GDM1 (cell line): ENCODE measurements around the gene HRH2.
"Not testable (repeated sequence)": the region's sequence is repeated elsewhere in the genome, so short reads cannot be mapped to it uniquely, and the experiment has no call there.

Experiments
- DNase-seq: peaks from one replicate; lab custom pipeline; 2025; lab: John Stamatoyannopoulos, UW

HRH2 gene

DNA sequence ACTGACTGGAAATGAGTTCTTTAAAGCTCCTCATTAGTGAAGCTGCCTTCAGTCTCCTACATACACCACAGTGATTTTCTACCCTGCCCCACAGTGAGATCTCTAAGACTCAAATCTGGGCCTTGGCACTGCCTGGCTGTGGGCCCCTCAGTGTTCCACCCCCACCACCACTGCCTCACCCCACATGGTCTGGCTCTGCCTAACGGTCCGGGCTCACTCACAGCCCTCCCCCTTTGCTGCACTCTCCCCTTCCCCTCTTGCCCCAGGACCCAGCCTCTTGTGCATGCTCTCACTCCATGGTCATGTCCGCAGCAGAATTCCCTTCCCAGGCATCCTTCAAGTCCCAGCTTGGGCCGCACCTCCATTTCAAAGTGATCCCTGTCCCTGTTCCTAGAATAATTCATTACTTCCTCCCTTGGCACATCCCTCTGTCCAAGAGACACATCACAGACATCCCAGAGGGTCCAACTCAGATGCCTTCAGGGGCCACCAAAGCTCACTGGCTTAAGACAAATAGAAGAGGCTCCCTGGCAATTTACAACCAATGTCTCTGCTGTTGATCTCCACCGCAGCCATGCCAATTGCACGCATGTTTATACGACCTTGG, 56.7 kb downstream of the HRH2 start:
- DNase-seq = no peak

DNA sequence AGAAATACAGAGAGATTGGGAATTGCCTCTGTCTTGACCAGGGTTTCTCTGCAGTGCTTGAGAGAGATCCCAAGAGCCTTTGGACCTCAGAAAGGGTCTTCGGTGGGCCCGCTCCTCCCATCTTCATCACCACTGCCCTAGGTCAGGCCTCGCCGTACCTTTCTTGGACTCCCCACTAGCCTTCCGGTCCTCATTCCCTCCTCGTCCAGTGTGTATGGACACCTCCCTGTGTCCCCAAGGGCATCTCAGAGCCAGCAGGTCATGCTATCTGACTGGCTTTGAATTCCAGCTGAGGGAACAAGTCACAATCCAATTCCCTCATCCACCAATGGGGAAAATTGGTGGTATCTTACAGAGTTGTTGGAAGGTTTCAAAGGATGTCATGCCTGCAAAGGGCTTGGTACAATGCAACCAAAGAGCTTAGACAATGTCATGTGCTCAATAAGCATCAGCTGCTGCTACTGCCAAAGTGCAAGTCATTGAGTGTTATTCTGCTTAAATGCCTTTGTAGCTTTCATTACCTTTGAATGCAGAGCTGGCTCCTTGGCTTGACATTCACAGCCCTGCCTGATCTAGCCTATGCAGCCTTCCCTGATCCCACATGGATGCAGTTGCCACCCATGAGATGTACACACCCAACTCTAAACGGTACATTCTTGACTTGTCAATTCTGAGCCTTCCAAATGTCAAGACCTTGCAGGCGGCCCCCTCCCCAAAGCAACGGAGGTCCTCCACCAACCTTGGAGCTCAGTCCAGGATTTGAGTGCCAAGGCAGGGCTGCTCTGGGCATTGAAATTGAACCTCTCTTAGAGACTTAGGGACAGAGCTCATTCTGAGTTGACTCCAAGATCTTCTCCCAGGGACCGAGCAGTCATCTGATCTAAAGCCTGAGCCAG, 58.0 kb downstream of the HRH2 start:
- DNase-seq = no peak

DNA sequence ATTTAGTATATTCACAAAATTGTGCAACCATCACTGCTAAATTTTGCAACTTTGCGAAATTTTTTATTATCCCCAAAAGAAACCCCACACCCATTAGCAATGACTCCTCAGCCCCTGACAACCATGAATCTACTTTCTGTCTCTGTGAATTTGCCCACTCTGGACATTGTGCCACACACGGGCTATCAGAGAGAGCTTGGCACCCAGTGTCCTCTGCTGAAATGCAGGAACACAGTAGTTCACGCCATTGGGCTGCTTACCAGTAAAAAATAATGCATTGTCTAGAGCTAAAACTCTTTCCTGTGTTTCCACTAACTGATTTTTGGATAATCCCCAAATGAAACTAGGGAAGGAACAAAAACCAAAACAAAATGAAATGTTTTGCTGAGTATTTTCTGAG, 60.0 kb downstream of the HRH2 start:
- DNase-seq = no peak

DNA sequence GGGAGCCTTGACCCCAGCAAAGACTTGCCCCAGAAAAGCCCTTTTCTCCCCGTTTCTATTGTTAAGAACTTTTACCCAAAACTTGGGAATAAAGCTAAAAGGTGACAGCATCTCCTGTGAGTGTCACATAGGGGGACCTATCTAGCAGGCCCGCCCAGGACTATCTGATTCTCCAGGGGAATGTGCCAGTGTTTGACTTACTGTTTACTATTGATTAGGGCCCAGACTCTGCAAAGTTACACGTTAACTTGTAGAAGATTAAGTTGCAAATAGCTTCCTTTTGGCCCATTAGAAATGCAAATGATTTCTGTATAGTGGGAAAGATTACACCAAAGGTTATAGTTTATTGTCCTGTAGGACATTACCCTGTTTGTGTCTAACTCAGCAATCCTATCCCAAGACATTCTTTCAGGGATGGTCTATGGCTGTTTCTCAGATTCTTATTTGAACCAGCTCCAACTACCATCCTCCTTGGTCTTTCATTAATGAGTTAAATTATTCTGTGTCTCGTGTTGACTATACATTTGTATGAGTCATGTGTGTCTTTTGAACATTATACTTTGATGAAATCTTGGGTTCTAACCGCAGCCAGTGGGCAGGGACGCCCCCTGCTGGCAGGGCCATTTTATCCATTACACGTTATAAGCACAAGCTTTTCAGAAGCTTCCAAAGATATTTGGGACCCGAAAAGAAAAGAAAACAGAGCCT, 60.7 kb downstream of the HRH2 start:
- DNase-seq = peak; percentile 45

DNA sequence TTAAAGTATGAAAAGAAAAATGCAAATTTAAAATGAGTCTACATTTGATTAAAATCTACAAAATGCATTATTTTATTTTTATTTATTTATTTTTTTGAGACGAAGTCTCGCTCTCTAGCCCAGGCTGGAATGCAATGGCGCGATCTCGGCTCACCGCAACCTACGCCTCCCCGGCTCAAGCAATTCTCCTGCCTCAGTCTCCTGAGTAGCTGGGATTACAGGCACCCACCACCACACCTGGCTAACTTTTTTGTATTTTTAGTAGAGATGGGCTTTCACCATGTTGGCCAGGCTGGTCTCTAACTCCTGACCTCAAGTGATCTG, 61.2 kb downstream of the HRH2 start:
- not testable (repeated sequence) for DNase-seq

DNA sequence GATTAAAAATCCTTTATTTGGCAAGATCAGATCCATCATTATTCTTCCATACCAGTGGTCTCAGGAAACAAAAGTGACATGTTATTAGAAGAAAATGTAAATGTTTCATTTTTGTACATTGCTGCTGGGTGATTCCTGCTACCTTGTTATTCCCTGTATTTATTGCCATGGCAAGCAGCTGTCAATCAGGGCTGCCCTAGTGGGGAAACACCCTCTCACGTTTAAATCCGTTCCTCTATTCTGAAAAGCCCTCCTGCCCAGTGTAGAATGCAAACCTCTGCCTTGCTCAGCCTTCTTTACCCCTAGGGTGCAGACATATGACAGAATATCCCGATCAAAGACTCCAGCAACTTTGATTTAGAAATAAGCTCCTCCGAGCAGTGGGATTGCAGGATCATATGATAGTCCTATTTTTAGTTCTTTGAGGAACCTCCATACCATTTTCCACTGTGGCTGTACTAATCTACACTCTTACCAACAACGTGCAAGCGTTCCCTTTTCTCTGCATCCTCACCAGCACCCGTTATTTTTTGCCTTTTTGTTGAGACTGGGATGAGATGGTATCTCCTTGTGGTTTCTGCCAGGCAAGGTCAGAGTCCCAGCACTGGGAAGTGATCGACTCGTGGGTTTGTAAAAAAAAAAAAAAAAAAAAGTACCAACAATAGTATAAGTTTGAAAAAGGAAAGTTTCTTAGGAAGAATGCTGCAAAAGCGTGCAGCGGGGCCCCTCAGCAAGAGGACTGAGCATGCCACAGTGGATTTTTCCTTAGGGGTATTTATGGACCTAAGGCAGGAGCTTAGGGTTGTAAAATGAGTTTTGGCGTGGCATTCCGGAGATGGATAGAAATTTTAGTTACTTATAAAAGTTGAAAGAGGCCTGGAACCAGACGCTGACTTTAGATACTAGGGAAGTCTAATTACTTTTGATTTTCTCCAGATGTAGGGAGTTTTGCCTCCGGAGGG, 66.7 kb downstream of the HRH2 start:
- DNase-seq = no peak

DNA sequence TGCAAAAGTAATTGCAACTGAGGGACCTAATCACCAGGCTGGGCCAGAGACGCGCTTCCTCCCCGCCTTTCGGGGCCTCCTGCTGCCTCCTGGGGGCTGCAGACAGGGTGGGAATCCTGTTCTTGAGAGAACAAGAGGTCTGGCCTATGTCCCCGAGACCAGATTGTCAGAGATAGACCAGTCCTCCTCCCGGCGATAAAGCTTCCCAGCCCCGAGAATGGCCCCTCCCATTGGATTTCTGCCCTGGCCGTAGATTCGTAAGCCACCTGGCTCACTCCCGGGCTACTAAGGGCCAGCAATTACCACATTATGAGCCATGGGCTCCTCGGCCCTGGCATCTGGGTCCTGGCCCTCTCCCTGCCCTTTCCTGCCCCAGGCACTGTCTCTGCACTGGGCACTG, 70.4 kb downstream of the HRH2 start:
- no peak for DNase-seq

DNA sequence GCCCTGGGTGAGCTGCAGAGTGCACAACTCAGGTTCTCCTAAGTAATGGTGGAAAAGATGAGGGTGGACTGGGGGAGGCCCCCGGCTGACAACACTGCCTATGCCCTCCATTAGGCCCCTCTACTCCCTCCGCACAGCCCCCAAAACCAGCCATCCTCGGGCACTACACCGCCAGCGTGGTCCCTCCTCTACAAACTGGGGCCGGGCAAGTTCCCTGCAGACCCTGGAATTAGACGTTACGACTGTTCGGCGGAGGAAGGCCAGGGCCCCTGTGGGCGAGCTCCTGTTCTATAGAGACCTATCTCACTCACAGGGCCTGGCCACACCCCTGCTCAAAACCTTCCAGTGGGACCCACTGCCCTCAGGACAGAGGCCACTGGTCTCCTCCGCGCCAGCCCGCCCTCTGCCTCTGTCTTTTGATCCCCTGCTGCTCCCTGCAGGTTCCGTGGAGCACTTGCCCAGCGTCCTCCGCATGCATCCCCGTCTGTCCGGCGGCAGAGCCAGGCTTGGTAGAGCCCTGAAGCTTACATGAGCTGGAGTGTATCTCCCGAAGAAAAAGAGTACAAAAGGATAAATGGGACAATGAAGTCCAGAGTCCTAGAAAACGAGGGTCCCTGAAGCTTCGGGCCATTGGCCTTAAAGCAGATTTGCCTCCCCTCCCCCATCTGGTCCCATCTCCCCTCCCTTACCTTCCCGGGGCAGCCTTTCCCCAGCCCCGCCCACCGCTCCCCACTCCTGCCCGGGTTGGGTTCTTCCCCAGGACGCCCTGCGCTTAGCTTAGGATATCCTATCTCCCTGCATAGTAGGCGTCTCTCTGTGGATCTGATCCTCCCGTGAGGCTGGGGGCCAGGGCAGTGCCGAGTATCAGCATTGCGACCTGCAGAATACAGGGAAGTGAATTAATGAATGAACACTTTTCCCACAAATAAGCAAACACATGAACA, 71.3 kb downstream of the HRH2 start:
- no peak for DNase-seq

DNA sequence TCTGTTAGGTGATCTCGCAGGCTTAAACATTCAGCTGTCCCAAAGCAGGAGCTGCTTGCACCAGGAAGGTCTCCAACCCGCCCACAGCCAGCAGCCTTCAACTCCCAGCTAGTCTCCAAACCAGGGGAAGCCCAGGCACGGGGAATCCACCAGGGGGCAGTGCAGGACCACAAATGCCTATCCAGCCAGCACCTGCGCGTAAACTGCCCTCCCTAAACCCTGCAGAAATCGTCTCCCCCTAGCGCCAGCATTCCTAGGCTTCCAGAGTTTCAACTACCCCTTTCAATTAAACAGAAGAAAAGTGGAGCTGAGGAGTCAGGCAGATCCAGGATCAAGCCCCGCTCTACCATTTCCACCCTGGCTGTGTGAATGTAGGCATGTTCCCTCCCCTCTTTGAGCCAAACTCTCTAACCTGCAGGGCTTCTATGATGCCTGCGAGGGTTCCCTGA, 72.0 kb downstream of the HRH2 start:
- DNase-seq = peak; percentile 59

DNA sequence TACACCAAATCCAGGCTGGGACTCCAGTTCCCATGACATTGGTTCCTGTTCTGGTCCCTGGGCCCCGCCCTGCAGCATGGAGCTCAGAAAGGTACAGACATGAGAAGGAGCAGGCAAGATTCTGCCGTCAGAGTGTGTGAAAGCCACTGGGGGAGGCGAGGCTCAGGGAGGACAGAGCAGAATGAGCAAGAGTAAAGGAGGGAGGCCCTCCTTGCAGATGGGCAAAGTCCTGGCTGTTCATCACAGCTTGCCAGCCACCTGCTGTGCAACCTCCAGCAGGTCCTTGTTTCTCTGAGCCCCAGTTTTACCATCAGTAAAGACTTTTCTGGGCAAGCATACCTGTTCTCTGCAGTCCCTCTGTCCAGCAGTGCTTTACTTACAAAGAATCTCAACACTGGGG, 73.3 kb downstream of the HRH2 start:
- DNase-seq = no peak

DNA sequence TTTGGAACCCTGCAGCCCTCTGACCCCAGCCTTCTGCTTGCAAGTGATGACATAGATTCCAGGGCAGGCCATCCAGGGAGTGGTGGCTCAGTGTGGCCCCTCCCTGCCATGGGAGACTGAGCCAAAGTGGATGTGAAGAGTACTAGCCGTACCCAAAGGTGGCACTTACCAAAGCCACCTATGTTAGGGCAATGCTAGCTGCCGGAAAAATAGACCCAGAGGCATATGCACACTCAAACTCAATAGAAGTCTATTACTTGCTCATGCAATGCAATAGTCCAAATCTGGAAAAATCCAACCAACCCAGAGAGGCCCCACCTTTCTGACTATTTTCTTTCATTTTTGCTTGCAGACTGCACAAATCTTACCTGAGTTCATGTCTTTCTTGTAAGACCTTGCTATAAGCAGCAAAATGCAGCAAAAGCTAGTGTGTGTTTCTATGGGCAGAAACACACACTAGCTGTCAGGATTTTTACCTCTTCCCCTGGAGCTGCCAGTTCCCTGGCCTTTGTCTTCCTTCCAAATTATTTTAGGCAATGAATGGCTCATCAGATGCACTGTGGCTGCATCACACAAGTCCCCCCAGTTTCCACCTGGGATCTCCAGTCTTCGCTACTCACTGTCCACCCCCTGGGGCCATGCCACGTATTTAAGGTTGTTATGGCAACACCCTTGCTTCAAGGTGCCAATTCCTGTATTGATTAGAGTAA, 74.0 kb downstream of the HRH2 start:
- DNase-seq = no peak

DNA sequence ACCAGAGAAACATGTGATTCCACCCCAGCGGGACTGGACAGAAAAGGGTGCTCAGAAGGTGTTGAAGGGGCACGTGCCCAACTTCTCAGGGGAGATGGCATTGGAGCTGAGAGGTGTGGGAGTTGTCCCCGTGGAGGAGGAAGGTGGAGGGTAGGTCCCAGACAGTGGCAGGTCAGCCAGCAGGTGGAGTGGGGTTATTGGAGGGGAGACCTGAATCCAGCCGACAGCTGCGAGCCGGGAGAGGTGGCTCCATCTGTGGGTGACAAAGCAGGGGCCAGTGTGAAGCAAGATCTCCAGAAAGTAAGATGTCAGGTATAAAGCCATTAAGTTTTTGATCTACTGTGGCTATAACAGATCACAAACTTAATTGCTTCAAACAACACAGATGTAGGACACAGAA, 75.1 kb downstream of the HRH2 start:
- DNase-seq = no peak

DNA sequence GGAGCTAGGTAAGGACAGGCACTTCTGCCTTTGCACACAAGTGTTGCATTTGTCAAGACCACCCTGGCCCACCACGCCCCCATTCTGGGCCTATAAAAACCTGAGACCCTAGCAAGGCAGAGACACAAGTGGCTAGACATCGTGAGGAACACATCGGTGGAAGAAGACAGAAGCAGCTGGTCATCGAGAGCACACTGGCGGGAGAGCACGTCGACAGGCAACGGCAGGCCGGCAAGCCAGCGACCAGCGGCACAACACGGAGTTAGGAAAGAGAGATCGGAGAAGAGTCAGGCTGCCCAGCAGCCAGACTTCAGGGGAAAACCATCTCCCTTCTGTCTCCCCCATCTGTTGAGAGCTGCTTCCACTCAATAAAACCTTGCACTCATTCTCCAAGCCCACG, 76.1 kb downstream of the HRH2 start:
- no peak for DNase-seq

DNA sequence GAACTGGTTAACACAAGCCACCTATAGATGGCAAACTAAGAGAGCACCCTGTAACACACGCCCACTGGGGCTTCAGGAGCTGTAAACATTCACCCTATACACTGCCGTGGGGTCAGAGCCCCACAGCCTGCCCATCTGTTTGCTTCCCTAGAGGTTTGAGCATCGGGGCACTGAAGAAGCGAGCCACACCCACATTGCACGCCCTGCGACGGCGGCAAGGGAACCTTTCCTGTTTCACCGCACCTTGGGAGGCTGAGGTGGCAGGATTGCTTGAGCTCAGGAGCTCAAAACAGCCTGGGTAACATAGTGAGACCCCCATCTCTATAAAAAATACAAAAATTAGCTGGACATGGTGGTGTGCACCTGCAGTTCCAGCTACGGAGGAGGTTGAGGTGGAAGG, 76.6 kb downstream of the HRH2 start:
- no peak for DNase-seq

DNA sequence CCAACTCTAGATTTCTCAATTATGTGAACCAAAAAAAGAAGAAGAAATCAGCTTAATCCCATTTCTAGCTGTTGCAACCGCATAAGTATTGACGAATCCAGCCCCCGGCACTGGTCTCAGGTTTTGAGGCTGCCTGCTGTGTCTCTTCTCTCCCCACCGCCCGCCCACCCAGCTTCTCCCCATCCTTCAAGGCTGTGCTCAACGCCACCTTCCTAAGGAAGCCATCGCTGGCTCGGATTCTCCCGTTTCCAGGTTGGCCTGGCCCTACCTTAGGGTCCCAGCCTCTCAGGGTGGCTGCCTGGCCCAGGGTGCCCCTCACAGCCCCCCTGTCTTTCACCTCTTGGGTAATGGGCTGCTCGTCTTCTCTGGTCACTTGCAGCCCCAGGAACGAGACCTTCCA, 77.8 kb downstream of the HRH2 start:
- DNase-seq = no peak

DNA sequence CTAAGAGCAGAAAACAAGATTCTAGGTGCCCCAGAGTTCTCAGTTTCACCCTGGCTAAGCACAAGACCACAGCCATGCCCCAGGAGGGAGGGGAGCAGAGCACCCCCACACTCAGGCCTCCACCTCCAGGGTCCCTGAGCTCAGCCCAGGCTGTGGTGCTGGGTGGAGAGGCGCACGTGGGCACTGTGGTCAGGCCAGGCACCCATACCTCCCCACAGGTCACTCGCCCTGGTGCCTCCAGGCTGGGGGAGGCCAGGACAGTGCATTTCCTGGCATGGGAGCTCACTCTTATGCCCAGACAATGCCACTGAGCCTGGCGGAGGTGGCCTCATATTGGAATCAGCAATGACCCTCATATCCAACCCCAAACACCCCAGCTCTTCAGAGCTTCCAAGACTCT, 78.8 kb downstream of the HRH2 start:
- DNase-seq = no peak

DNA sequence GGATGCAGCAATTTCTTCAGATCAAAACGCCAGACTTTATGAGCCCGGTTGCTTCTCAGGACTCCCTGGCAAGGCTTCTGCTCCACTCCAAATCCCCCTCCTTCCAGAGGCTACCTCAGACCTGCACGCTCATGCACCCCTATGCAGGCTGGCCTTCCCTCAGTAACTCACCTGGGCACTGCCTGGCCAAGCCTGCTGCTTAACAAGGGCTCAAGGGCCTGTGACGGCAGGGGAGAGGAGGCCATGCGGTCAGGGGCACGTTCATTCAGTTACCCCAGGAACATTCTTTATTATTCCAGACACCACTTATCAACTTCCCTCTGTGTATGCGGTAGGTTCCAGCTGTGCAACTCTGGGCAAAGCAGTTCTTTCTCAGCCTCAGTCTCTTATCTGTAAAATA, 79.6 kb downstream of the HRH2 start:
- DNase-seq = no peak

DNA sequence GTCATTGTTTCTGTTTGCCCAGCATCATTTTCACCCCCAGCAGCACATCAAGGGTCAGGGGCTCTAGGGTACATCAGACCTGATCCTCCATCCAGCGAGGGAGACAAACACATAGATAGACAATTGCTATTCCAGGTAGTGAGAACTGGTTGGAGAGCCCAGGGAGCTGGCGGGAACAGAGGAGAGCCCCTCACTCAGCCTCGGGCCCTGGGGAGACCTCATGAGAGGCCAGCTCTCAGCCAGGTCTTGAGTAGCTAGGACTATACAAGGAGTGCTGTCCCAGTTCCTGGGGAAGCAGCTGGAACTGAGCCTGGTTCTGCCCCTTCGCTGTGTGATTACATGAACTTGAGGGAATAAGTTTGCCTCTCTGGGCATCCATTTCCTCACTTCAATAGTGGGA, 80.3 kb downstream of the HRH2 start:
- no peak for DNase-seq

DNA sequence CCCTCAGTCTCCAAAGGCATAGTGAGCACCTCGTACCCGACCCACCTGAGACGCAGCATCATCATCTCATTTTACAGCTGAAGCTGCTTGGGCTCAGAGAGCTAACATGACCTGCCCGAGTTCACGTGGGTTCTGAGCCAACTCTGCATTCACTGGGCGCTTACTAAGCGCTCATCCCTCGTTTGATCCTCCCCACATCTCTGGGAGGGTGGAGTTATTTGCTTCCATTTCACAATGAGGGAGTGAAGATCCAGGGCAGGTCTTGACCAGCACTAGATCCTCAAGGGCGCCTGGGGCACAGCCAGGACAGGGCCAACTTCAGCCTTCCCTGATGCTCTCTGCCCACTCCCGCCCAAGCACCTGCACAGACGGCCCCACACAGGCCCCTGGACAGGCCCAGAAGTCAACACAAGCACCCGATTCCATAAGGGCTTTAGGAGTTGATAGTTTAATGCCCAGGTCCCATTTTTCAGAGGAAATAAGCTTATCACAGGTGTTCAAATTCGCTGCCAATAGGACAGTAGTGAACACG, 80.8 kb downstream of the HRH2 start:
- DNase-seq = no peak

DNA sequence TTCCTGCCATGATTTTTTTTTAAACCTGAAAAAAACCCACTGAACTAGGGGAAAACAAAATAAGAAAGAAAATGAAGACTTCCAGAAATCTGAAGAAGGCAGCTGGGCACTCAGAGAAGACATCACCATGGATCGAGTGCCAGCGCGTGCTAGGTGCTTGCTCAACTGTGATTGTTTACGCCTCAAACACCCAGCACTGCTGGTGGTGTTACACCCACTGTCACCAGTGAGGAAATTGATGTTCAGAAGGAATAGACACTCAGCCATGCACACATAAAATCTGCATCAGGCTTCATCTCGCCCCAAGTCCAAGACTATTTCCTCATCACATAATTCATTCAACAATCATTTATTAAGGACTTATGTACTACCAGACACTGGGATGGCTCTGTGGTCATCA, 82.1 kb downstream of the HRH2 start:
- no peak for DNase-seq
